GM21526 (cell line): ENCODE data around the gene SOAT2.

ENCODE experiments used
- ATAC-seq: cut with Tn5 transposase; IDR thresholded peaks from one replicate; pipeline ENCODE4 v1.9.1; 2021; ENCODE audit warnings: moderate library complexity; ENCODE audit not compliant: unreplicated experiment, low FRiP score

SOAT2 gene, protein sequence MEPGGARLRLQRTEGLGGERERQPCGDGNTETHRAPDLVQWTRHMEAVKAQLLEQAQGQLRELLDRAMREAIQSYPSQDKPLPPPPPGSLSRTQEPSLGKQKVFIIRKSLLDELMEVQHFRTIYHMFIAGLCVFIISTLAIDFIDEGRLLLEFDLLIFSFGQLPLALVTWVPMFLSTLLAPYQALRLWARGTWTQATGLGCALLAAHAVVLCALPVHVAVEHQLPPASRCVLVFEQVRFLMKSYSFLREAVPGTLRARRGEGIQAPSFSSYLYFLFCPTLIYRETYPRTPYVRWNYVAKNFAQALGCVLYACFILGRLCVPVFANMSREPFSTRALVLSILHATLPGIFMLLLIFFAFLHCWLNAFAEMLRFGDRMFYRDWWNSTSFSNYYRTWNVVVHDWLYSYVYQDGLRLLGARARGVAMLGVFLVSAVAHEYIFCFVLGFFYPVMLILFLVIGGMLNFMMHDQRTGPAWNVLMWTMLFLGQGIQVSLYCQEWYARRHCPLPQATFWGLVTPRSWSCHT

DNA sequence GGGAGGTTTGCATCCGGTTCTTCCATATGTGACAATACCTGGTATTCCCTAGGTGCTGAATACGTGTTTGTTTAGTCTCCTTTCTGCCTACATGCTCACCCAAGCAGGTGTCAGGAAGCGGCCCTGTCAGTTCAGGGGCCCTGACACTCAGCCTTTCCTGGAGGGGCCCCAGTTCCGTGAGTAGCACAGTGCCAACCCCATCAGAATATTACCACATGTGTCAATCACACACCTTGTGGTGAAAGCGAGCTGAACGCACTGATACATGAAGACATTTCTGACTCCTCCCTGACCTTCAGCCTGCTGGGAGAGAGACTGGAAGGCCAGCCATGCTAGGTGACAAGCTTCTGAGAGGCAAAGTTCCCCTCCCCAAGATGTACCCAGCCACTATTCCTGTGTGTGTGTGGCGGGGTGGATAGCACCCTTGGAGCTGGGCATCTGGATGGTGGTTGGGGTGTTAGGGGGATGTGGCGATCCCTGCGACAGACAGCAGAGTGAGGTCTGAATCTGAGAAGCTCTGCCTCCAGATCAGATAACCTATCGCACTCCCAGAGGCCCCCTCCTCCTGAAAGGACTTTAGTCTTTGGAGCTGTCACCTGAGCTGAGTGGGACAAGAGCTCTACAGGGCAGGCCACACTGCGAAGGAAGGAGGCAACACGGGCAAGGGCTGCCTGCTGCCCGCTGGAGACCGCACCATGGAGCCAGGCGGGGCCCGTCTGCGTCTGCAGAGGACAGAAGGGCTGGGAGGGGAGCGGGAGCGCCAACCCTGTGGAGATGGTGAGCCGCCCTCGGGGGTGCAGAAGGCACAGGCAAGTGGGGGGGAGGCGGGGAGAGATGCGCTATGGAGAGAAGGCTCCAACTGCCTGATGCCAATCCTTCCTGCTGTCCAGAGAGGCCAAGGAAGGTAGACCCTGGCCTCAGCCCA lies at the start of gene SOAT2:
Gene SOAT2, plus strand, starts transcription at position 604 of the 925 bp plus-strand sequence. Its CDS starts 92 bp downstream, at position 696.
- ATAC-seq = no peak

DNA sequence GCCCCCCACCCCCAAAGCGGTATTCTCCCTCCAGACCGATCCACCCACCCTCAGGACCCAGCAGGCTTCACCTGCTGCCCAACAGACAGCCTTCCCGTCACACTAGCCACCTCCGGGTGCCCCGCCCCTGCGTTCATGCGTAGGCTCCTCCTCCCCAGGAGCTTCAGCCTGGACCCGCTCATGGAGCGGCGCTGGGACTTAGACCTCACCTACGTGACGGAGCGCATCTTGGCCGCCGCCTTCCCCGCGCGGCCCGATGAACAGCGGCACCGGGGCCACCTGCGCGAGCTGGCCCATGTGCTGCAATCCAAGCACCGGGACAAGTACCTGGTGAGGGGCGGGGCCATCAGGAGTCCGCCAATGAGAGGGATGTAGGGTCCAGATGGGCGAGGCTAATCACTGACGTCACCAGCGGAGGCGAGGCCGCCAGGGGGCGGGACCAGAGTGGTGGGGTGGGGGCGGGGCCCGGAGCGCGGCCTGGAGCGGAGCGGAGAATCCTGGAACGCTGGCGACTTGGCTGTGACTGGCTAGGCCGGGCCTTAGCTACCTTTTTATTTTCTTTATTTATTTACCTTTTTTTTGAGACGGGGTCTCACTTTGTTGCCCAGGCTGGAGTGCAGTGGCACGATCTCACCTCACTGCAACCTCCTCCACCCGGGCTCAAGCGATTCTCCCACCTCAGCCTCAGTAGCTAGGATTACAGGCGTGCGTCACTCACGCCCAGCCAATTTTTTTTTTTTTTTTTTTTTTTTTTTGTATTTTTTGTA lies 49.0 kb upstream of the SOAT2 start:
- ATAC-seq = peak; percentile 74

DNA sequence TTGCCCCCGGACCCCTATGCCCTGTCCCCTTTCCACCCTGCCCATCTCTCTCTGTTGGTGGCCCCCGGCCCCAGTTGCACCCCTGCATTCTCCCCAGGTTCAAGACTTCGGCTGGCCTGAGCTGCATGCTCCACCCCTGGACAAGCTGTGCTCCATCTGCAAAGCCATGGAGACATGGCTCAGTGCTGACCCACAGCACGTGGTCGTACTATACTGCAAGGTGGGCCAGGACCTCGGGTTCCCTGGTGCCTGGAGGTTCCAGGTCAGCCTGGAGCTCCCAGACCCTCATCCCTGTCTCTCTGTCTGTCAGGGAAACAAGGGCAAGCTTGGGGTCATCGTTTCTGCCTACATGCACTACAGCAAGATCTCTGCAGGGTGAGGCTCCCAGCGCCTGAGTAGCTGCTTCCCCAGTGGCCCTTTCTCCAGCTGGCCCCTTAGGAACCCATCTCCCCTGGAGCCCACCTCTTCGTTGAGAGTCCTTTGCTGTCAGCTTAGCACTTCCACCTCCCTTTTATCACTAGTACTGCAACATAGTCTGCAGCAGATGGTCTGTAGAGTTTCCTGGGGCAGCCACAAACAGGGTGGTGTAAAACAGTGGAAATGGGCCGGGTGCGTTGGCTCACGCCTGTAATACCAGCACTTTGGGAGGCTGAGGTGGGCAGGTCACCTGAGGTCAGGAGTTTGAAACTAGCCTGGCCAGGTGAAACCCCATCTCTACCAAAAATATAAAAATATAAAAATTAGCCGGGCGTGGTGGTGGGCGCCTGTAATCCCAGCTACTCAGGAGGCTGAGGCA lies 47.6 kb upstream of the SOAT2 start:
- ATAC-seq = no peak

DNA sequence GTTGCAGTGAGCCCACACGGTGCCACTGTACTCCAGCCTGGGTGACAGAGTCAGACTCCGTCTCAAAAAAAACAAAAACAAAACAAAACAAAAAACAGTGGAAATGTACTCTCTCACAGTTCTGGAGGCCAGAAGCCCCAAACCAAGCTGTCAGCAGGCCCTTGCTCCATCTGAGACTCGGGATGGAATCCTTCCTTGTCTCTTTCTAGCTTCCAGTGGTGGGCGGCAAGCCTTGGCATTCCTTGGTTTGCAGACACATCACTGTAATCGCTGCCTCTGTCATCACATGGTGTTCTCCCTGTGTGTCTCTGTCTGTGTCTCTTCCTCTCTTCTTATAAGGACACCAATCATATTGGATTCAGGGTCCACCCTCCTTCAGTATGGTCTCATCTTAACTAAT lies 47.0 kb upstream of the SOAT2 start:
- no peak for ATAC-seq

DNA sequence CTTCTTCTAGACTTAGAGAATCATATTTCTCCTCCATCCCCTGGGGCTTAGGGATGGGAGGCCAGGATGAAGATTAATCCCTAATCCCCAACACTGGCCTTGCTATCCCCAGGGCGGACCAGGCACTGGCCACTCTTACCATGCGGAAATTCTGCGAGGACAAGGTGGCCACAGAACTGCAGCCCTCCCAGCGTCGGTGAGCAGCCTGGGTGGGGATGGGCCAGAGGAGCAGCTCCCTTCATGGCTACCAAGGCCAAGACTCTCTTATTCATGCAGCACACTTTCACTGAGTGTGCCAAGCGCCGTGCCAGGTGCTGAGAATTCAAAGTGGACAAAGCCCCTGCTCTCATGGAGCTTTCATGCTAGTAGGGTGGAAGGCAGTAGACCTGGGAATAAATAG lies 46.4 kb upstream of the SOAT2 start:
- no peak for ATAC-seq

DNA sequence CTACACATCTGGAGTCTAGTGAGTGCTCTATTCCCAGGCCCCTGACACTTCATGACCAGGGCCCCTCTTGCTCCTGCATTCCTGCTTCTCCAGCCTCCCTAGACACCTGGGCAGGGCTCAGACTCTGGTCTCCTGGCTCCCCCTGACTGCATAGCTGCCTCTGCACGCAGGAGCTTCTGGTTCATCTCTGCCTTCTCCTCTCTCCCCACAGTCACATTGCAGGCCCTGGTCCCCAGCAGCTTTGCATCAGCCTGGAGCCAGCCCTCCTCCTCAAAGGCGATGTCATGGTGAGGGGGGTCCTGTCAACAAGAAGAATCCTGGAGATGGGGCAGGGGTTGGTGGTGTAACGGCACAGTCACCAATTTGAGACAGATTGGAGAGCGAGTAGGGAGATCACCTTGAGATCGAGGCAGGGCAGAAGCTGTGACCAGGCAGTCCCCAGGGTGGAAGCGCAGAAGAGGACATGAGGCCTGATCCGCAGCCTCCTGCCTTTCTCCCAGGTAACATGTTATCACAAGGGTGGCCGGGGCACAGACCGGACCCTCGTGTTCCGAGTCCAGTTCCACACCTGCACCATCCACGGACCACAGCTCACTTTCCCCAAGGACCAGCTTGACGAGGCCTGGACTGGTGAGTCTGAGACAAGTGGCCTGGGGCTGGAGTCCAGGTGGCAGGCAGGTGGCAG lies 45.3 kb upstream of the SOAT2 start:
- ATAC-seq = no peak

DNA sequence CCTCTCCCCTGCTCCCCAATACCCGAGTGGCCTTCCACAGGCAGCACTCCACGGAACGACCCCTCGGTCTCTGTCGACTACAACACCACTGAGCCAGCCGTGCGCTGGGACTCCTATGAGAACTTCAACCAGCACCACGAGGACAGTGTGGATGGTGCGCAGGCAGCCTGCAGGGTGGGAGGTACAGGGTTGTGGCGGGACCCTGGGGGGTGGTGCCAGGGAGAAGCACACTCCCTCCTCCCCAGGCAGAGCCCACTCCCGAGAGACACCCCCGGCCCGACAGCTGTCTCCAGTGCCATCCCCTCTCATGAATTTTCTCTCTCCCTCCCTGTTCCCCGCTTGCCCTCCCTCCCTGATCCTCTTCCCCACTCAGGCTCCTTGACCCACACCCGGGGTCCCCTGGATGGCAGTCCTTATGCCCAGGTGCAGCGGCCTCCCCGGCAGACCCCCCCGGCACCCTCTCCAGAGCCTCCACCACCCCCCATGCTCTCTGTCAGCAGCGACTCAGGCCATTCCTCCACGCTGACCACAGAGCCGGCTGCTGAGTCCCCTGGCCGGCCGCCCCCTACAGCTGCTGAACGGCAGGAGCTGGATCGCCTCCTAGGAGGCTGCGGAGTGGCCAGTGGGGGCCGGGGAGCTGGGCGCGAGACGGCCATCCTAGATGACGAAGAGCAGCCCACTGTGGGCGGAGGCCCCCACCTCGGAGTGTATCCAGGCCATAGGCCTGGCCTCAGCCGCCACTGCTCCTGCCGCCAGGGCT lies 44.4 kb upstream of the SOAT2 start:
- ATAC-seq = no peak

DNA sequence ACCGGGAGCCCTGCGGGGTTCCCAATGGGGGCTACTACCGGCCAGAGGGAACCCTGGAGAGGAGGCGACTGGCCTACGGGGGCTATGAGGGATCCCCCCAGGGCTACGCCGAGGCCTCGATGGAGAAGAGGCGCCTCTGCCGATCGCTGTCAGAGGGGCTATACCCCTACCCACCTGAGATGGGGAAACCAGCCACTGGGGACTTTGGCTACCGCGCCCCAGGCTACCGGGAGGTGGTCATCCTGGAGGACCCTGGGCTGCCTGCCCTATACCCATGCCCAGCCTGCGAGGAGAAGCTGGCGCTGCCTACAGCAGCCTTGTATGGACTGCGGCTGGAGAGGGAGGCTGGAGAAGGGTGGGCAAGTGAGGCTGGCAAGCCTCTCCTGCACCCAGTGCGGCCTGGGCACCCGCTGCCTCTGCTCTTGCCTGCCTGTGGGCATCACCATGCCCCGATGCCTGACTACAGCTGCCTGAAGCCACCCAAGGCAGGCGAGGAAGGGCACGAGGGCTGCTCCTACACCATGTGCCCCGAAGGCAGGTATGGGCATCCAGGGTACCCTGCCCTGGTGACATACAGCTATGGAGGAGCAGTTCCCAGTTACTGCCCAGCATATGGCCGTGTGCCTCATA lies 43.7 kb upstream of the SOAT2 start:
- no peak for ATAC-seq

DNA sequence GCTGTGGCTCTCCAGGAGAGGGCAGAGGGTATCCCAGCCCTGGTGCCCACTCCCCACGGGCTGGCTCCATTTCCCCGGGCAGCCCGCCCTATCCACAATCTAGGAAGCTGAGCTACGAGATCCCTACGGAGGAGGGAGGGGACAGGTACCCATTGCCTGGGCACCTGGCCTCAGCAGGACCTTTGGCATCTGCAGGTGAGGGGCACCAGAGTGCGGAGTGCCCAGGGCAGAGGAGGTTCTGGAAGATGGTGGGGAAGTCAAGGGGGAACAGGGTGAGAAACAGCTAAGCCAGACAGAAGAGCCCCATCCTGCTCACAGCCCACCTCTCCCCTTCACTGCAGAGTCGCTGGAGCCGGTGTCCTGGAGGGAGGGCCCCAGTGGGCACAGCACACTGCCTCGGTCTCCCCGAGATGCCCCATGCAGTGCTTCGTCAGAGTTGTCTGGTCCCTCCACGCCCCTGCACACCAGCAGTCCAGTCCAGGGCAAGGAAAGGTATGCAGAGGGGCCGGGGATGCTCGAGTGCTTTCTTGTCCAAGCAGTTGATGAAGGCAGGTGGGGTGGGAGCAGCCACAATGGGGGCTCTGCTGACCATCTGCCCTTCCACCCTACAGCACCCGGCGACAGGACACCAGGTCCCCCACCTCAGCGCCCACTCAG lies 43.1 kb upstream of the SOAT2 start:
- ATAC-seq = no peak

DNA sequence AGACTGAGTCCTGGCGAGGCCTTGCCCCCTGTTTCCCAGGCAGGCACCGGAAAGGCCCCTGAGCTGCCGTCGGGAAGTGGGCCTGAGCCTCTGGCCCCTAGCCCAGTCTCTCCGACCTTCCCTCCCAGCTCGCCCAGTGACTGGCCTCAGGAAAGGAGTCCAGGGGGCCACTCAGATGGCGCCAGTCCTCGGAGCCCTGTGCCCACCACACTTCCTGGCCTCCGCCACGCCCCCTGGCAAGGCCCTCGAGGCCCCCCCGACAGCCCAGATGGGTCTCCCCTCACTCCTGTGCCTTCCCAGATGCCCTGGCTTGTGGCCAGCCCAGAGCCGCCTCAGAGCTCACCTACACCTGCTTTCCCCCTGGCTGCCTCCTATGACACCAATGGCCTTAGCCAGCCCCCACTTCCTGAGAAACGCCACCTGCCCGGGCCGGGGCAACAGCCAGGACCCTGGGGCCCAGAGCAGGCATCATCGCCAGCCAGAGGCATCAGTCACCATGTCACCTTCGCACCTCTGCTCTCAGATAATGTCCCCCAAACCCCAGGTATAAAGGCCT lies 42.5 kb upstream of the SOAT2 start:
- ATAC-seq = no peak

DNA sequence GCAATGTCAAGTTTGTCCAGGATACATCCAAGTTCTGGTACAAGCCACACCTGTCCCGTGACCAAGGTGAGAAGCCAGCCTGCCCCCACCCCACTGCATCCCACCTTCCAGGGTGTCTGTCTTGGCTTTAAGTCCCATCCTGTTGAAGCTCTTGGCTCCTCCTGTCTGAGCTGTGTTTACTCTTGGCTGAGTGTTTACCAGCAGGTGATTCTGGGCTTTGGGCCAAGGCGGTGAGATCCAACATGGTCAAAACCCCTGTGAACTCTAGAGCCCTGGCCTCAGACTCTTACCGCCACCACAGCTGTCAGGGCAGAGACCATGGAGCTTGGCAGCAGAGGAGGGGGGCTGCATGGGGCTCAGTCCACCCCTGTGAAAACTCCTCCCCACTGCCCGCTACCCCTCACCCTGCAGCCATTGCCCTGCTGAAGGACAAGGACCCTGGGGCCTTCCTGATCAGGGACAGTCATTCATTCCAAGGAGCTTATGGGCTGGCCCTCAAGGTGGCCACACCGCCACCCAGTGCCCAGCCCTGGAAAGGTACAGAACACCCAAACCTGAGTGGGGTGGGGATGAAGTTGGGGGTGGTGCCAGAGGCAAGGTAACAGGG lies 41.8 kb upstream of the SOAT2 start:
- no peak for ATAC-seq

DNA sequence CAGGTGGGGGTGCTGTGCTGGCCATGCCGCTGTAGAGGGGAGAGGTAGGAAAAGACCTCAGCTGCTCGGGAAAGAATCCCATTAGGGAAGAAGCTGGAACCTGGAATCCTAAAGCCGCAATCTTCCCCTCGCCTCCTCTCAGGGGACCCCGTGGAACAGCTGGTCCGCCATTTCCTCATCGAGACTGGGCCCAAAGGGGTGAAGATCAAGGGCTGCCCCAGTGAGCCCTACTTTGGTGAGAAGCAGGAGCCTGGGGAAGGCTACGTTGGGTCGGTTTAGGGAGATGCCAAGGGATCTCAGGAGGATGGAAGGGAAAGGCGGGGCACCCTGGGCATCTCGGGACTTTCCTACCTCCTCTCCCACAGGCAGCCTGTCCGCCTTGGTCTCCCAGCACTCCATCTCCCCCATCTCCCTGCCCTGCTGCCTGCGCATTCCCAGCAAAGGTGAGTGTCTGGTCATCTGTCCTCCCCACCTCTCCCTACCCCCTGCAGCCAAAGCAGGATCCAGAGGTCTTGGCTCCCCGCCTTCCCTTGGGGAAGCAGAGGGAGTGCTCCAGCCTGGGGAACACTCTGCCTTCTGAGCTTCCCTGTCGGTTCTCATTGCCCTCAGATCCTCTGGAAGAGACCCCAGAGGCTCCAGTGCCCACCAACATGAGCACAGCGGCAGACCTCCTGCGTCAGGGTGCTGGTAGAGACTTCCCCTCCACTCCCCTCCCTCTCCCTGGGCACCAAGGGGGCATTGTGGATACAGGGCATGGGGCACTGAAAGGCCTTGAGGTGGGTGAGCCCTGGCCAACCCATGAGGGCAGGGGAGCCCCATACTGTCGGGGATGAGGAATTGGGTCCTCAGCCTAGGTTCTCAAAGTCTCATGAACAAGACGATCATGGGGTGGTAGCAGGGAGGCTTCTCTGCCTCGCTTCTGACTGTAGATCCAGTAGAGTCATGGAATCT lies 41.0 kb upstream of the SOAT2 start:
- no peak for ATAC-seq

DNA sequence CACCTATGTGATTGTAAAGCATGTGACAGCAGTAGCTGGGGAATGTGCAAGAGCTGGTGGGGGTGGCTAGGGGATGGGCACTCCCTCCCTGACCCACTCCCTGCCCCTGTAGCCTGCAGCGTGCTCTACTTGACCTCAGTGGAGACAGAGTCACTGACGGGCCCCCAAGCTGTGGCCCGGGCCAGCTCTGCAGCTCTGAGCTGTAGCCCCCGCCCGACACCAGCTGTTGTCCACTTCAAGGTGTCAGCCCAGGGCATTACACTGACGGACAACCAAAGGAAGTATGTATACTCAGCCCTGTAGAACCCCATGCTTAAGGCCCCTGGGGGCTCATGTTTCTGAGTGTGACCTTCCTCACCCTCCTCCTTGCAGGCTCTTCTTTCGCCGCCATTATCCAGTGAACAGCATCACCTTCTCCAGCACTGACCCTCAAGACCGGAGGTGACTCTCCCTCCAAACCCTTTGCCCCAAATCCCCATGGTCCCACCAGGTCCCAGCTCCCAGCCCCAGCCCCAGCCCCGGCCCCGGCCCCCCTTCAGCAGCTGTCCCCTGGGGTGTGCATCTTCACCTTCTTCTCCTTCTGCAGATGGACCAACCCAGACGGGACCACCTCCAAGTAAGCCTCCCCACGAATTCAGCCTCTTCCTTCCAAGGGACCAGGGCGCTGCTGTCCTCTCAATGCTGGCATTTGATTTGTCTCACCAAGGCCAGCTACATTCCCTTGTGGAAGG lies 40.1 kb upstream of the SOAT2 start:
- no peak for ATAC-seq

DNA sequence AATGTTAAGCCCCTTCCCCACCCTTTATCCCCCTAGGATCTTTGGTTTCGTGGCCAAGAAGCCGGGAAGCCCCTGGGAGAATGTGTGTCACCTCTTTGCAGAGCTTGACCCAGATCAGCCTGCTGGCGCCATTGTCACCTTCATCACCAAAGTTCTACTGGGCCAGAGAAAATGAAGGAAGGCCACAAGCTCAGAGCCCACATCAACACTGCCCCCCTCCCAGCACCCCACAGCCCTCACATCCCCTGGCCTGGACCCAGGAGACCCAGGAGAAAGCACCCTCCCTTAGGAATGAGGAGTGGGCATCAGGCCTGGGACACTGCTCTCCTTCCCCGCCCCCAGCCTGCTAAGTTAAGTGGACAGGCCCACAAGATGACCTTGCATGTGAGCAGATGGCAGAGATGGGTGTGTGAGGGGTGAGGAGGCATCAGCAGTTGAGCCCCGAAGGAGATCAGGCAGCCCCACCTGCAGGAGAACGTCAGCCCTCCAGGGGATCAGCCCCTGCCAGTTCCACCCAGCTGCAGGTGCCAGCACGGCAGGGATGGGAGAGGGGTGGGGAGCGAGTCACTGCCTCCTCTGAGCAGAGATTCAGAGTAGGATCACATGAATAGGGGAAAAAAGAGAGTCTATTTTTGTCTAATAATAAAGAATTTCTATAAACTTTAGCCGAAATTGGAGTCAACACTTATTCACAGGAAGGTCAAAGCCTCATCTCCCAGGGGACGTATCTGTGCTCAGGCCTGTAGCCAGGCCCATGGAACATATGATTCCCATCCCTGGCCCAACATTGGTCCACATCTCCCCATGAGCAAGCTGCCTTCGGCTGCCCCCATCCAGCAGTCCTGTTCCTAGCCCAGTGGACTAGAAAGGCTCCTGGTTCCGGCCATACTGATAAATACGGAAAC lies 39.3 kb upstream of the SOAT2 start:
- ATAC-seq = no peak
